Keratinocyte (primary cell): Measurements from ENCODE around the gene GAGE2A. TPM values are rescaled to one million over a fixed set of nuclear protein-coding genes. Genes with fewer than 3 reads are reported as not detected.
"Not testable (repeated sequence)": the region's sequence is repeated elsewhere in the genome, so short reads cannot be mapped to it uniquely, and the experiment has no call there.

Experiments
- DNase-seq: peaks from one replicate; pipeline ENCODE4 v3.0.0-alpha.2; 2011; ENCODE audit warnings: low read depth, missing footprints, low spot score
- FAIRE-seq: peaks from 2 replicates; lab custom pipeline; 2011; peaks lifted over from hg19 to GRCh38; lab: Jason Lieb, UNC
- H2AFZ ChIP-seq: 2 replicates; pipeline ENCODE4 v1.6.0; 2012; ENCODE audit warnings: low read length, control low read depth, inconsistent platforms; ENCODE audit not compliant: control insufficient read depth
- H3K27ac ChIP-seq: 2 replicates; pipeline ENCODE4 v1.5.1; 2011; ENCODE audit warnings: low read length; ENCODE audit not compliant: control insufficient read depth, insufficient read depth
- H3K27me3 ChIP-seq: 3 replicates; pipeline ENCODE4 v1.6.0; 2011; ENCODE audit warnings: low read length; ENCODE audit not compliant: control insufficient read depth, insufficient read depth; ENCODE audit errors: extremely low read depth
- H3K36me3 ChIP-seq, 2 experiments: 2 replicates in 1 of 2; 3 replicates in 1 of 2; pipeline ENCODE4 v1.5.1; 2011; ENCODE audit warnings: low read length in 2 of 2, mild to moderate bottlenecking in 1 of 2; ENCODE audit not compliant: control insufficient read depth in 2 of 2, insufficient read depth in 2 of 2; ENCODE audit errors: extremely low read depth in 1 of 2
- H3K4me1 ChIP-seq: 3 replicates; pipeline ENCODE4 v1.5.1; 2011; ENCODE audit warnings: low read length; ENCODE audit not compliant: control insufficient read depth, insufficient read depth; ENCODE audit errors: extremely low read depth
- H3K4me2 ChIP-seq: 3 replicates; pipeline ENCODE4 v1.6.0; 2011; ENCODE audit warnings: low read depth, low read length; ENCODE audit not compliant: control insufficient read depth, insufficient read depth; ENCODE audit errors: extremely low read depth
- H3K4me3 ChIP-seq, 3 experiments: fragments of 200-600 bp in 1 of 3; sonication (generic) in 1 of 3; 2 replicates in 2 of 3; 3 replicates in 1 of 3; pipeline ENCODE4 v1.5.1; 2011 to 2016; ENCODE audit warnings: low read length in 3 of 3, mild to moderate bottlenecking in 3 of 3, control low read depth in 2 of 3, inconsistent platforms in 1 of 3, low read depth in 1 of 3, mixed read lengths in 1 of 3, mixed run types in 1 of 3, moderate library complexity in 1 of 3; ENCODE audit not compliant: control insufficient read depth in 2 of 3, insufficient read depth in 2 of 3; ENCODE audit errors: extremely low read depth in 1 of 3
- H3K79me2 ChIP-seq: 2 replicates; pipeline ENCODE4 v1.6.0; 2012; ENCODE audit warnings: low read length; ENCODE audit not compliant: control insufficient read depth, insufficient read depth
- H3K9ac ChIP-seq: 3 replicates; pipeline ENCODE4 v1.6.0; 2011; ENCODE audit warnings: low read length; ENCODE audit not compliant: control insufficient read depth, insufficient read depth; ENCODE audit errors: extremely low read depth
- H3K9me1 ChIP-seq: 3 replicates; pipeline ENCODE4 v1.6.0; 2011; ENCODE audit warnings: low read length; ENCODE audit not compliant: control insufficient read depth, insufficient read depth; ENCODE audit errors: extremely low read depth
- H3K9me3 ChIP-seq: 2 replicates; pipeline ENCODE4 v1.5.1; 2012; ENCODE audit warnings: low read depth, low read length; ENCODE audit not compliant: control insufficient read depth
- H4K20me1 ChIP-seq: 3 replicates; pipeline ENCODE4 v1.6.0; 2011; ENCODE audit warnings: low read length; ENCODE audit not compliant: control insufficient read depth, insufficient read depth; ENCODE audit errors: extremely low read depth
- EZH2 ChIP-seq: IDR thresholded peaks from one replicate; pipeline ENCODE4 v1.6.1; 2012; ENCODE audit warnings: inconsistent platforms, mild to moderate bottlenecking, low read length, moderate library complexity
- dilution Hi-C: fragments of 300-500 bp; cut with MboI; formaldehyde crosslinking; loops from one replicate; pipeline ENCODE4 v1.7.0; 2020; ENCODE audit warnings: low sequenced_read_pairs; ENCODE audit not compliant: extremely low pct_ligation_motif_present
- polyA plus RNA-seq, 5 experiments: library from polyadenylated mRNA; depleted of rRNA in 3 of 5; stranded (reverse) in 3 of 5; stranded (forward) in 1 of 5; unstranded in 1 of 5; fragments of >200 nt; gene quantifications; 1 replicate in 1 of 5; 2 replicates in 3 of 5; 3 replicates in 1 of 5; pipeline versions ENCODE4 v1.2.1 to v1.2.3, GENCODE V29; 2011 to 2012; ENCODE audit warnings: missing spikeins in 2 of 5, low read depth in 1 of 5, low replicate concordance in 1 of 5
- TF ChIP-seq, protein P1 (sequence below), 3 experiments: IDR thresholded peaks in 1 of 3; conservative IDR thresholded peaks in 1 of 3; optimal IDR thresholded peaks in 1 of 3; 2 replicates in 2 of 3; 3 replicates in 1 of 3; pipeline versions ENCODE3 to v1.5.1; 2011; ENCODE audit warnings: low read length in 3 of 3, mild to moderate bottlenecking in 3 of 3, moderate library complexity in 2 of 3, control low read depth in 1 of 3, inconsistent platforms in 1 of 3; ENCODE audit not compliant: insufficient read depth in 2 of 3; ENCODE audit errors: extremely low read depth in 1 of 3

The GAGE2A gene
- polyA plus RNA-seq, 1 donor (not counting 4 experiments of a cell fraction or from before 2014, with no cell fraction given) = not detected

DNA sequence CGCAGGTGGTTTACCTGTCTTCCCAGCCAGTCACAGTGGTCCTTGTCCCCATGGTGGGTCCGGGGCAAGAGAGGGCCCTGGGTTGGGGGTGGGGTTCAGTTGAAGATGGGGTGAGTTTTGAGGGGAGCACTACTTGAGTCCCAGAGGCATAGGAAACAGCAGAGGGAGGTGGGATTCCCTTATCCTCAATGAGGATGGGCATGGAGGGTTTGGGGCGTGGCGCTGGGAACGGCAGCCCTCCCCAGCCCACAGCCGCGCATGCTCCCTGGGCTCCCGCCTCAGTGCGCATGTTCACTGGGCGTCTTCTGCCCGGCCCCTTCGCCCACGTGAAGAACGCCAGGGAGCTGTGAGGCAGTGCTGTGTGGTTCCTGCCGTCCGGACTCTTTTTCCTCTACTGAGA is 9.4 kb downstream of the GAGE2A start, which contains the start of gene GAGE1:
TSS of gene GAGE1 (plus strand) at position 301 of the 400 bp plus-strand sequence. CDS start 1,155 bp downstream, outside the sequence.
- H3K4me1 ChIP-seq, dilution Hi-C loops, H3K79me2 ChIP-seq, FAIRE-seq, H3K9ac ChIP-seq, H3K36me3 ChIP-seq, H3K27ac ChIP-seq, H3K9me3 ChIP-seq, H3K27me3 ChIP-seq, H4K20me1 ChIP-seq, H3K4me3 ChIP-seq, H3K4me2 ChIP-seq, DNase-seq, H3K9me1 ChIP-seq, H2AFZ ChIP-seq: not testable (repeated sequence)

- Histone ChIP-seq H3K9me3 (no peaks in the 10 kb centered on the region), H3K79me2 (no peaks in the 10 kb centered on the region), H3K9me1 (no peaks in the 10 kb centered on the region), H2AFZ (no peak overlapping the region), H3K4me1 (no peaks in the 10 kb centered on the region), H4K20me1 (no peaks in the 10 kb centered on the region), H3K9ac (no peak overlapping the region), H3K27me3 (no peaks in the 10 kb centered on the region), H3K4me2 (no peak overlapping the region), H3K36me3 (no peaks in the 10 kb centered on the region), H3K27ac (no peak overlapping the region), H3K4me3 (no peak overlapping the region)
- DNase-seq = no peak
- dilution Hi-C loops = no loop called here
- FAIRE-seq = no peak
- no peak for TF ChIP-seq EZH2
- TF ChIP-seq, protein P1, sequence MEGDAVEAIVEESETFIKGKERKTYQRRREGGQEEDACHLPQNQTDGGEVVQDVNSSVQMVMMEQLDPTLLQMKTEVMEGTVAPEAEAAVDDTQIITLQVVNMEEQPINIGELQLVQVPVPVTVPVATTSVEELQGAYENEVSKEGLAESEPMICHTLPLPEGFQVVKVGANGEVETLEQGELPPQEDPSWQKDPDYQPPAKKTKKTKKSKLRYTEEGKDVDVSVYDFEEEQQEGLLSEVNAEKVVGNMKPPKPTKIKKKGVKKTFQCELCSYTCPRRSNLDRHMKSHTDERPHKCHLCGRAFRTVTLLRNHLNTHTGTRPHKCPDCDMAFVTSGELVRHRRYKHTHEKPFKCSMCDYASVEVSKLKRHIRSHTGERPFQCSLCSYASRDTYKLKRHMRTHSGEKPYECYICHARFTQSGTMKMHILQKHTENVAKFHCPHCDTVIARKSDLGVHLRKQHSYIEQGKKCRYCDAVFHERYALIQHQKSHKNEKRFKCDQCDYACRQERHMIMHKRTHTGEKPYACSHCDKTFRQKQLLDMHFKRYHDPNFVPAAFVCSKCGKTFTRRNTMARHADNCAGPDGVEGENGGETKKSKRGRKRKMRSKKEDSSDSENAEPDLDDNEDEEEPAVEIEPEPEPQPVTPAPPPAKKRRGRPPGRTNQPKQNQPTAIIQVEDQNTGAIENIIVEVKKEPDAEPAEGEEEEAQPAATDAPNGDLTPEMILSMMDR (optimal IDR thresholded peaks at IDR 0.05 in 1 of 3, IDR thresholded peaks at IDR 0.05 in 1 of 3, conservative IDR thresholded peaks at IDR 0.05 in 1 of 3; ENCODE audit: extremely low read depth in 1 of 3, insufficient read depth in 2 of 3, low read length in 3 of 3) = no peak
Observed at GRCh38 chrX:49610718-49611310, 21.5 kb downstream of the GAGE2A start.

DNA sequence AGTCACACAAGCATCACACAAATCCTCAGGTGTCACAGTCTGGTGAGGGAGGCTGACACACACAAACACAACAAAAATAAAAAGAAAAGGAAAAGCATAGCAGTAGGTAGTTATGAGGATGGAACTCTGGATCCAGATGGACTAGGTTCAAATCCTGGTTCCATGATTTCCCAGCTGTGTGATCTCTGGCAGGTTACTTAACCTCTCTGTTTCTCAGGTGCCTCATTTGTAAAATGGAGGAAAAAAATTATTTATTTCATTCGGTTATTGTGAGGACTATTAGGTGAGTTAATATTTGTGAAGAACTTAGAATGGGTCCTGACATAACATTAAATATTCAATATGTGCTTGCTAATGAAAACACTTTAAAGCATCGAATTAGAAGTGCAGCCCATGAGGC is 29.3 kb downstream of the GAGE2A start:
- H4K20me1 ChIP-seq = no peaks in the 10 kb centered on the region
- H3K9me3 ChIP-seq = no peaks in the 10 kb centered on the region
- no peak overlapping the region for H2AFZ ChIP-seq
- dilution Hi-C loops = no loop called here
- H3K79me2 ChIP-seq = no peaks in the 10 kb centered on the region
- H3K9ac ChIP-seq = no peak overlapping the region
- H3K9me1 ChIP-seq = no peaks in the 10 kb centered on the region
- no peak for TF ChIP-seq EZH2
- TF ChIP-seq, protein P1 (optimal IDR thresholded peaks at IDR 0.05 in 1 of 3, IDR thresholded peaks at IDR 0.05 in 1 of 3, conservative IDR thresholded peaks at IDR 0.05 in 1 of 3; ENCODE audit: extremely low read depth in 1 of 3, insufficient read depth in 2 of 3, low read length in 3 of 3) = no peak
- H3K4me2 ChIP-seq = no peak overlapping the region
- H3K4me3 ChIP-seq = no peak overlapping the region
- H3K4me1 ChIP-seq = no peaks in the 10 kb centered on the region
- H3K27me3 ChIP-seq = no peaks in the 10 kb centered on the region
- H3K36me3 ChIP-seq = no peaks in the 10 kb centered on the region
- no peak overlapping the region for H3K27ac ChIP-seq
- no peak for FAIRE-seq
- DNase-seq = no peak
